Mucosa of descending colon (tissue), 3 donors: ENCODE results near the gene STAT2. TPM values are rescaled to one million over a fixed set of nuclear protein-coding genes. Genes with fewer than 3 reads are reported as not detected.
A peak's percentile ranks its signal among the peaks of the same experiment; 100 is the strongest.
"Not testable (repeated sequence)": the region's sequence is repeated elsewhere in the genome, so short reads cannot be mapped to it uniquely, and the experiment has no call there.

Experiments
- ATAC-seq: fragments of 200-7000 bp; cut with Tn5 transposase; one replicate; pipeline ENCODE4 v1.9.1; 2020; ENCODE audit warnings: mild to moderate bottlenecking, moderate library complexity
- DNase-seq, 3 donors: peaks; one replicate each; pipeline ENCODE4 v3.0.0-alpha.2; 2020
- H3K36me3 ChIP-seq: fragments of 200-600 bp; one replicate; pipeline ENCODE4 v1.8.0; 2021; ENCODE audit warnings: low read depth, mild to moderate bottlenecking
- H3K4me1 ChIP-seq: fragments of 200-600 bp; one replicate; pipeline ENCODE4 v1.8.0; 2021; ENCODE audit warnings: low read depth, mild to moderate bottlenecking
- H3K4me3 ChIP-seq: fragments of 200-600 bp; one replicate; pipeline ENCODE4 v1.8.0; 2021; ENCODE audit warnings: mild to moderate bottlenecking
- H3K9me3 ChIP-seq: fragments of 200-600 bp; one replicate; pipeline ENCODE4 v1.8.0; 2021; ENCODE audit warnings: mild to moderate bottlenecking
- CTCF ChIP-seq: fragments of 200-600 bp; IDR thresholded peaks from one replicate; pipeline ENCODE4 v1.8.0; 2022; ENCODE audit warnings: antibody characterized with exemption, mild to moderate bottlenecking
- intact Hi-C, 2 donors: fragments of 100-400 bp; cut with DNase I in 1 of 2; cut with micrococcal nuclease in 1 of 2; formaldehyde crosslinking; loops; one replicate each; pipeline versions ENCODE4 v1.11.0 to v1.11.1; 2022; cut with DNase I, micrococcal nuclease
- long read RNA-seq, 2 donors: library from polyadenylated mRNA; unstranded; transcript quantifications; one replicate each; pipeline ENCODE4 v2.0.0, GENCODE V29; 2019 to 2021
- total RNA-seq, 3 donors: library from RNA; stranded (reverse); fragmentation: NEBNext Ultra II Directional in 2 of 3; extraction: Animal tissue kit (Norgen Biotek cat#: 25700) in 2 of 3; gene quantifications; one replicate each; pipeline versions ENCODE4 v1.2.1 to v1.2.4, GENCODE V29; 2021 to 2023
- donor health status: DM: no; HTN: no; CAD: no; lungs with moderate emphysema.
- donor health status: DM: no; HTN: no; CAD: no.
- donor health status: DM: no; HTN: yes; CAD: no.

Gene STAT2
- 100 to 1,000 TPM in 1 of 3 donors, 10 to 100 TPM in 2; 82.9 to 112 (median 95.7) TPM for total RNA-seq
- long read RNA-seq, donor 1, partial matches to known transcripts = 5 of 22 reads
- long read RNA-seq, donor 1, other reads (novel, unspliced or antisense) = 17 of 22 reads
- long read RNA-seq, donor 2, partial matches to known transcripts = 2 of 15 reads
- long read RNA-seq, donor 2, other reads (novel, unspliced or antisense) = 13 of 15 reads

GRCh38 chr12:56359851-56360767, at the start of gene STAT2:
Gene STAT2, minus strand, starts transcription at chr12:56360107. Its CDS starts 3,536 bp downstream, at chr12:56356571.
- peaks cover 10% of the 10 kb centered on the region for H3K4me1 ChIP-seq
- intact Hi-C loops = no loop called here
- no peaks in the 10 kb centered on the region for H3K36me3 ChIP-seq
- ATAC-seq = peak; percentile 98
- peak; percentile 20 for TF ChIP-seq CTCF
- no peaks in the 10 kb centered on the region for H3K9me3 ChIP-seq
- H3K4me3 ChIP-seq = peak within 1 kb of the TSS; percentile 51
- peak; percentile 99 to 100 (median 99) for DNase-seq

- intact Hi-C loops = no loop called here
- no peak for TF ChIP-seq CTCF
- ATAC-seq (no peak), DNase-seq (no peak)
- H3K4me1 ChIP-seq = no peaks in the 10 kb centered on the region
- H3K36me3 ChIP-seq = no peaks in the 10 kb centered on the region
- no peaks in the 10 kb centered on the region for H3K9me3 ChIP-seq
- no peak overlapping the region for H3K4me3 ChIP-seq
Observed at GRCh38 chr12:56408799-56409417, 49.0 kb upstream of the STAT2 start.

- DNase-seq, H3K9me3 ChIP-seq, ATAC-seq, H3K4me1 ChIP-seq, intact Hi-C loops, H3K36me3 ChIP-seq, H3K4me3 ChIP-seq: not testable (repeated sequence)
Observed at GRCh38 chr12:56404227-56404626, 44.3 kb upstream of the STAT2 start.

- H3K9me3 ChIP-seq, H3K36me3 ChIP-seq, H3K4me3 ChIP-seq, intact Hi-C loops, ATAC-seq, H3K4me1 ChIP-seq, DNase-seq: not testable (repeated sequence)
Observed at GRCh38 chr12:56401612-56402011, 41.7 kb upstream of the STAT2 start.

GRCh38 chr12:56401125-56401524, 41.2 kb upstream of the STAT2 start:
- not testable (repeated sequence) for ATAC-seq

GRCh38 chr12:56399466-56399865, 39.6 kb upstream of the STAT2 start:
- ATAC-seq, H3K36me3 ChIP-seq, H3K9me3 ChIP-seq, DNase-seq, H3K4me1 ChIP-seq, intact Hi-C loops, H3K4me3 ChIP-seq: not testable (repeated sequence)

More at GRCh38 chr12:56401125-56401524, 41.2 kb upstream of the STAT2 start:
- intact Hi-C loops, H3K4me1 ChIP-seq, H3K9me3 ChIP-seq, H3K4me3 ChIP-seq, DNase-seq, H3K36me3 ChIP-seq: not testable (repeated sequence)

GRCh38 chr12:56398324-56398723, 38.4 kb upstream of the STAT2 start:
- intact Hi-C loops = no loop called here
- no peak for ATAC-seq
- TF ChIP-seq CTCF = no peak

More at GRCh38 chr12:56398324-56398723, 38.4 kb upstream of the STAT2 start:
- peaks cover 4% of the 10 kb centered on the region for H3K9me3 ChIP-seq
- no peak overlapping the region for H3K4me3 ChIP-seq
- no peaks in the 10 kb centered on the region for H3K4me1 ChIP-seq
- H3K36me3 ChIP-seq = no peaks in the 10 kb centered on the region
- DNase-seq = no peak
